Measurements from ENCODE around the gene ADAMTSL3. TPM values are rescaled to one million over a fixed set of nuclear protein-coding genes. Genes with fewer than 3 reads are reported as not detected.

The ADAMTSL3 gene
- total RNA-seq, 3 donors from 2014 or later, result 2.2 to 52.1 (median 4.1) TPM

DNA sequence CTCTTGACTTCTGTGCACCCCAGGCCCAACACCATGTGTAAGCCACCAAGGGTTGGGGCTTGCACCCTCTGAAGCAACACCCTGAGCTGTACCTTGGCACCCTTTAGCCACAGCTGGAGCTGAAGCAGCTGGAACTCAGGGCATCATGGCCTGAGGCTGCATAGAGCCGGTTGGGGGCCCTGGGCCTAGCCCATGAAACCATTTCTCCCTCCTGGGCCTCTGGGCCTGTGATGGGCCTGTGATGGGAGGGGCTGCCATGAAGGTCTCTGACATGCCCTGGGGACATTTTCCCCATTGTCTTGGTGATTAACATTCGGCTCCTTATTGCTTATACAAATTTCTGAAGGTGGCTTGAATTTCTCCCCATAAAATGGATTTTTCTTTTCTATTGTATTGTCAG is 22.4 kb upstream of the ADAMTSL3 start:
- H3K4me1 ChIP-seq (ENCODE audit: low read depth), result no peaks in the 10 kb centered on the region
- intact Hi-C loops (cut with DNase I, micrococcal nuclease), result no loop called here
- TF ChIP-seq CTCF (IDR thresholded peaks at IDR 0.05), result no peak
- no peak for DNase-seq
- H3K4me3 ChIP-seq, result no peak overlapping the region
- H3K9me3 ChIP-seq, result no peaks in the 10 kb centered on the region
- no peaks in the 10 kb centered on the region for H3K36me3 ChIP-seq (ENCODE audit: low read depth)
- ATAC-seq, result no peak

DNA sequence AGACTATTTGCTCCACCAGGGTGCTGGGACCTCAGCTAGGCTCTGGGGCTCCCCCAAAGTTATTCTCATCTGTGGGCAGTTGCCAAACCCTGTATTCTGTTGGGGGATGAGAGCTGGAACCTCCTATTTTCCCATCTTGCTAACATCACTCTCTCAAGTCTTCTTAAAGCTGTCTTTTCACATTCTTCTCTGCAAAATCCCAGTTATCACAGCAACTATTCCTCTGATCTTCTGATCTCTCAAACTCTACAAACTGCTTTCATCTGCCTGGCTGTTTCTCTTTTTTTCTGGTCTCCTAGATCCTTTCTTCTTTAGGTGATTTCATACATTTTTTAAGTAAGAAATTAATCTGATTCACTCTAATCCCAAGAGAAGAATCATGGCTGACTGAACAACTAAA is 10.7 kb upstream of the ADAMTSL3 start:
- DNase-seq (no peak), ATAC-seq (no peak)
- no peak for TF ChIP-seq CTCF (IDR thresholded peaks at IDR 0.05)
- Histone ChIP-seq H3K4me3 (no peak overlapping the region), H3K9me3 (no peaks in the 10 kb centered on the region), H3K4me1 (ENCODE audit: low read depth) (no peaks in the 10 kb centered on the region), H3K36me3 (ENCODE audit: low read depth) (no peaks in the 10 kb centered on the region)
- intact Hi-C loops (cut with DNase I, micrococcal nuclease), result no loop called here

GRCh38 chr15:83644439-83644838 is 9.5 kb upstream of the ADAMTSL3 start:
- TF ChIP-seq CTCF (IDR thresholded peaks at IDR 0.05), result no peak
- intact Hi-C loops (cut with DNase I, micrococcal nuclease), result no loop called here
- Histone ChIP-seq H3K36me3 (ENCODE audit: low read depth) (no peaks in the 10 kb centered on the region), H3K4me3 (no peak overlapping the region), H3K4me1 (ENCODE audit: low read depth) (no peaks in the 10 kb centered on the region), H3K9me3 (no peaks in the 10 kb centered on the region)
- DNase-seq, result no peak
- ATAC-seq, result no peak

- Histone ChIP-seq H3K4me1 (ENCODE audit: low read depth) (no peaks in the 10 kb centered on the region), H3K9me3 (no peaks in the 10 kb centered on the region), H3K4me3 (no peak overlapping the region), H3K36me3 (ENCODE audit: low read depth) (no peaks in the 10 kb centered on the region)
- DNase-seq (no peak), ATAC-seq (no peak)
- TF ChIP-seq CTCF (IDR thresholded peaks at IDR 0.05), result no peak
- intact Hi-C loops (cut with DNase I, micrococcal nuclease), result no loop called here
These were observed 3.1 kb upstream of the ADAMTSL3 start for GRCh38 chr15:83650831-83651230.

DNA sequence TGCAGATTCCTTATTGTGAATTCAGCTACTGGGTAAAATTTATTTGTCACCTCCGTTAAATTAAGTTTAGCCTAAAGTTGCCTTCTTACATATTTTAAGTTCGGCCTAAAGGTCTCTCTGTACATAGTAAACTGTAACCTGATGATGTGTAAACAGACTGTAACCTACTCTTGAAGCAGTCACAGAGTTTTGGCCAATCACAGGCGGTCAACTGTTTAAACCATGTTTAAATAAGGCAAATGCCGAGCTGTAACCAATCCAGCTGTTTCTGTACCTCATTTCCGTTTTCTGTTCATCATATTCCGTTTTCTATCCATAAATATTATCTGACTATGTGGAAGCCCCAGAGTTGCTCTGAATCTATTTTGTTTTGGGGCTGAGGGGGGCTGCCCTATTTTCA is 2.4 kb upstream of the ADAMTSL3 start:
- Histone ChIP-seq H3K4me1 (ENCODE audit: low read depth) (no peaks in the 10 kb centered on the region), H3K4me3 (no peak overlapping the region), H3K9me3 (no peaks in the 10 kb centered on the region), H3K36me3 (ENCODE audit: low read depth) (no peaks in the 10 kb centered on the region)
- TF ChIP-seq CTCF (IDR thresholded peaks at IDR 0.05), result no peak
- no peak for ATAC-seq
- DNase-seq, result no peak
- intact Hi-C loops (cut with DNase I, micrococcal nuclease), result no loop called here

GRCh38 chr15:83652626-83653204 is 1.2 kb upstream of the ADAMTSL3 start:
- intact Hi-C loops (cut with DNase I, micrococcal nuclease), result no loop called here
- no peak for TF ChIP-seq CTCF (IDR thresholded peaks at IDR 0.05)
- H3K4me1 ChIP-seq (ENCODE audit: low read depth), result no peaks in the 10 kb centered on the region
- no peak for DNase-seq
- H3K9me3 ChIP-seq, result no peaks in the 10 kb centered on the region
- ATAC-seq, result no peak
- no peak overlapping the region for H3K4me3 ChIP-seq
- no peaks in the 10 kb centered on the region for H3K36me3 ChIP-seq (ENCODE audit: low read depth)
